Measurements from ENCODE around the gene TFIP11. TPM values are rescaled to one million over a fixed set of nuclear protein-coding genes. Genes with fewer than 3 reads are reported as not detected.

TFIP11 gene
- total RNA-seq, 1 experiment from 2014 or later, result 26.9 TPM

DNA sequence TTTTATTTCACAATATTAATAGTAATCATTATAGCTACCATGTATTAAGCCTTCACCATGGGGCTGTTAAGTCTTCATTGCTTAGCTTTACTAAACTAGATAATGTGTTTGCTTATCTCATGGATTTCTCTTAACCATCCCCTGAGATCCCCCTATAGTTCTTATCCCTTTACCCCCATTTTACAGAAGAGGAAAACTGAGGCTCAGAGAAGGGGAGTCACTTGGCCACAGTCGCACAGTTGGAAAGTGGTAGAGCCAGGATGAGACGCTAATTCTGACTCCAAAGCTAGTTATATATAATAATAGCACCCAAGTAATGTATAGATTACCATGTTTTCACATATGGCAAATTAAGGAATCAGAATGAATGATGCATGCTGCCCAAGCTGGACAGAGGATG is 9.7 kb upstream of the TFIP11 start:
- Mint-ChIP-seq H3K27me3 (ENCODE audit: low read depth) (no peaks in the 10 kb centered on the region), H3K36me3 (peaks cover 28% of the 10 kb centered on the region), H3K4me3 (no peak overlapping the region), H3K9me3 (no peaks in the 10 kb centered on the region), H3K4me1 (no peaks in the 10 kb centered on the region), H3K27ac (no peak overlapping the region)
- ATAC-seq, result no peak
- TF ChIP-seq FOXK1 (CRISPR knock-in tag; IDR thresholded peaks at IDR 0.05), result no peak
- TF ChIP-seq GRHL2 (CRISPR knock-in tag; IDR thresholded peaks at IDR 0.05; ENCODE audit: insufficient replicate concordance, severe bottlenecking), result no peak
- no peak for TF ChIP-seq NR2C2 (CRISPR knock-in tag; IDR thresholded peaks at IDR 0.05)
- no peak for TF ChIP-seq FOXJ3 (CRISPR knock-in tag; IDR thresholded peaks at IDR 0.05; ENCODE audit: borderline replicate concordance)
- TF ChIP-seq CDX4 (CRISPR knock-in tag; IDR thresholded peaks at IDR 0.05; ENCODE audit: borderline replicate concordance), result no peak
- TF ChIP-seq ZNF425 (CRISPR knock-in tag; conservative IDR thresholded peaks at IDR 0.05), result no peak
- no peak for TF ChIP-seq GABPB1 (CRISPR knock-in tag; IDR thresholded peaks at IDR 0.05)
- TF ChIP-seq CBFB (CRISPR knock-in tag; IDR thresholded peaks at IDR 0.05; ENCODE audit: low read depth), result no peak
- TF ChIP-seq FOXP1 (CRISPR knock-in tag; IDR thresholded peaks at IDR 0.05; ENCODE audit: borderline replicate concordance), result no peak
- TF ChIP-seq ERG (CRISPR knock-in tag; IDR thresholded peaks at IDR 0.05), result no peak
- ChIA-PET CTCF (no interaction called here), POLR2A (no interaction called here)
- no peak for DNase-seq (ENCODE audit: low spot score)

- ChIA-PET POLR2A (interaction anchor here (0.7 kb wide), 1 partner anchor 1683 kb away, joined by 7 read pairs; no protein-coding TSS in a partner anchor), CTCF (no interaction called here)
- Mint-ChIP-seq H3K27me3 (ENCODE audit: low read depth) (no peaks in the 10 kb centered on the region), H3K27ac (no peak overlapping the region), H3K36me3 (no peaks in the 10 kb centered on the region), H3K4me3 (no peak overlapping the region), H3K4me1 (peaks cover 9% of the 10 kb centered on the region), H3K9me3 (no peaks in the 10 kb centered on the region)
- no peak for ATAC-seq
- no peak for DNase-seq (ENCODE audit: low spot score)
- TF ChIP-seq ZNF416 (CRISPR knock-in tag; IDR thresholded peaks at IDR 0.05) (no peak), FOXK1 (CRISPR knock-in tag; IDR thresholded peaks at IDR 0.05) (no peak), FOXP1 (CRISPR knock-in tag; IDR thresholded peaks at IDR 0.05; ENCODE audit: borderline replicate concordance) (no peak), ZNF121 (CRISPR knock-in tag; IDR thresholded peaks at IDR 0.05) (no peak), ARID4B (CRISPR knock-in tag; IDR thresholded peaks at IDR 0.05; ENCODE audit: borderline replicate concordance) (no peak)
- TF ChIP-seq, protein P1, sequence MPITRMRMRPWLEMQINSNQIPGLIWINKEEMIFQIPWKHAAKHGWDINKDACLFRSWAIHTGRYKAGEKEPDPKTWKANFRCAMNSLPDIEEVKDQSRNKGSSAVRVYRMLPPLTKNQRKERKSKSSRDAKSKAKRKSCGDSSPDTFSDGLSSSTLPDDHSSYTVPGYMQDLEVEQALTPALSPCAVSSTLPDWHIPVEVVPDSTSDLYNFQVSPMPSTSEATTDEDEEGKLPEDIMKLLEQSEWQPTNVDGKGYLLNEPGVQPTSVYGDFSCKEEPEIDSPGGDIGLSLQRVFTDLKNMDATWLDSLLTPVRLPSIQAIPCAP (CRISPR knock-in tag; IDR thresholded peaks at IDR 0.05), result no peak
Observed at GRCh38 chr22:26517429-26517828, 5.2 kb upstream of the TFIP11 start.
